SU-DHL-6 (cell line): ENCODE results near the gene RXRB.

ENCODE experiments used
- EZH2phosphoT487 ChIP-seq: fragments of 200-600 bp; sonication (generic), shearing (Covaris generic); conservative IDR thresholded peaks from 2 replicates; pipeline ENCODE4 v1.6.1; 2018; ENCODE audit warnings: mild to moderate bottlenecking, antibody characterized with exemption, low read length, moderate library complexity, mixed read lengths
- TF ChIP-seq, protein P1 (sequence below): fragments of 200-600 bp; sonication (generic); IDR thresholded peaks from one replicate; pipeline ENCODE4 v1.5.1; 2017; ENCODE audit warnings: antibody characterized with exemption, mild to moderate bottlenecking, low read length, moderate library complexity; ENCODE audit not compliant: insufficient read depth, poor library complexity, severe bottlenecking

- TF ChIP-seq, protein P1, sequence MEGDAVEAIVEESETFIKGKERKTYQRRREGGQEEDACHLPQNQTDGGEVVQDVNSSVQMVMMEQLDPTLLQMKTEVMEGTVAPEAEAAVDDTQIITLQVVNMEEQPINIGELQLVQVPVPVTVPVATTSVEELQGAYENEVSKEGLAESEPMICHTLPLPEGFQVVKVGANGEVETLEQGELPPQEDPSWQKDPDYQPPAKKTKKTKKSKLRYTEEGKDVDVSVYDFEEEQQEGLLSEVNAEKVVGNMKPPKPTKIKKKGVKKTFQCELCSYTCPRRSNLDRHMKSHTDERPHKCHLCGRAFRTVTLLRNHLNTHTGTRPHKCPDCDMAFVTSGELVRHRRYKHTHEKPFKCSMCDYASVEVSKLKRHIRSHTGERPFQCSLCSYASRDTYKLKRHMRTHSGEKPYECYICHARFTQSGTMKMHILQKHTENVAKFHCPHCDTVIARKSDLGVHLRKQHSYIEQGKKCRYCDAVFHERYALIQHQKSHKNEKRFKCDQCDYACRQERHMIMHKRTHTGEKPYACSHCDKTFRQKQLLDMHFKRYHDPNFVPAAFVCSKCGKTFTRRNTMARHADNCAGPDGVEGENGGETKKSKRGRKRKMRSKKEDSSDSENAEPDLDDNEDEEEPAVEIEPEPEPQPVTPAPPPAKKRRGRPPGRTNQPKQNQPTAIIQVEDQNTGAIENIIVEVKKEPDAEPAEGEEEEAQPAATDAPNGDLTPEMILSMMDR, result no peak
- no peak for TF ChIP-seq EZH2phosphoT487
Measured at GRCh38 chr6:33166811-33167210, 33.7 kb downstream of the RXRB start.
